ENCODE data around the gene LIMCH1.

Gene LIMCH1

GRCh38 chr4:41572516-41572915, 34.6 kb downstream of the LIMCH1 start:
- Histone ChIP-seq H3K4me3 (ENCODE audit: low read depth, low read length) (no peak overlapping the region), H3K9ac (ENCODE audit: low read depth, low read length) (no peak overlapping the region), H3K36me3 (ENCODE audit: control insufficient read depth, insufficient read depth, low read length) (no peaks in the 10 kb centered on the region), H3K4me1 (ENCODE audit: control insufficient read depth, insufficient read depth, low read length) (no peaks in the 10 kb centered on the region), H3K27me3 (ENCODE audit: control insufficient read depth, insufficient read depth, low read length) (no peaks in the 10 kb centered on the region), H3K9me3 (ENCODE audit: control insufficient read depth, insufficient read depth, low read length) (no peaks in the 10 kb centered on the region)

GRCh38 chr4:41572956-41573355, 35.0 kb downstream of the LIMCH1 start:
- no peaks in the 10 kb centered on the region for H3K9me3 ChIP-seq (ENCODE audit: control insufficient read depth, insufficient read depth, low read length)

GRCh38 chr4:41573502-41574001, 35.6 kb downstream of the LIMCH1 start:
- no peaks in the 10 kb centered on the region for H3K9me3 ChIP-seq (ENCODE audit: control insufficient read depth, insufficient read depth, low read length)
- no peaks in the 10 kb centered on the region for H3K4me1 ChIP-seq (ENCODE audit: control insufficient read depth, insufficient read depth, low read length)
- no peaks in the 10 kb centered on the region for H3K36me3 ChIP-seq (ENCODE audit: control insufficient read depth, insufficient read depth, low read length)
- no peaks in the 10 kb centered on the region for H3K27me3 ChIP-seq (ENCODE audit: control insufficient read depth, insufficient read depth, low read length)
- H3K4me3 ChIP-seq (ENCODE audit: low read depth, low read length): no peak overlapping the region
- H3K9ac ChIP-seq (ENCODE audit: low read depth, low read length): no peak overlapping the region

More at GRCh38 chr4:41572956-41573355, 35.0 kb downstream of the LIMCH1 start:
- Histone ChIP-seq H3K4me1 (ENCODE audit: control insufficient read depth, insufficient read depth, low read length) (no peaks in the 10 kb centered on the region), H3K9ac (ENCODE audit: low read depth, low read length) (no peak overlapping the region), H3K36me3 (ENCODE audit: control insufficient read depth, insufficient read depth, low read length) (no peaks in the 10 kb centered on the region), H3K4me3 (ENCODE audit: low read depth, low read length) (no peak overlapping the region), H3K27me3 (ENCODE audit: control insufficient read depth, insufficient read depth, low read length) (no peaks in the 10 kb centered on the region)

- H3K36me3 ChIP-seq (ENCODE audit: control insufficient read depth, insufficient read depth, low read length): no peaks in the 10 kb centered on the region
- H3K9me3 ChIP-seq (ENCODE audit: control insufficient read depth, insufficient read depth, low read length): no peaks in the 10 kb centered on the region
- no peaks in the 10 kb centered on the region for H3K4me1 ChIP-seq (ENCODE audit: control insufficient read depth, insufficient read depth, low read length)
- H3K4me3 ChIP-seq (ENCODE audit: low read depth, low read length): no peak overlapping the region
- H3K9ac ChIP-seq (ENCODE audit: low read depth, low read length): no peak overlapping the region
- no peaks in the 10 kb centered on the region for H3K27me3 ChIP-seq (ENCODE audit: control insufficient read depth, insufficient read depth, low read length)
Observed at GRCh38 chr4:41575207-41575606, 37.2 kb downstream of the LIMCH1 start.

GRCh38 chr4:41575665-41576064, 37.7 kb downstream of the LIMCH1 start:
- Histone ChIP-seq H3K9ac (ENCODE audit: low read depth, low read length) (no peak overlapping the region), H3K27me3 (ENCODE audit: control insufficient read depth, insufficient read depth, low read length) (no peaks in the 10 kb centered on the region), H3K4me1 (ENCODE audit: control insufficient read depth, insufficient read depth, low read length) (no peaks in the 10 kb centered on the region), H3K4me3 (ENCODE audit: low read depth, low read length) (no peak overlapping the region), H3K36me3 (ENCODE audit: control insufficient read depth, insufficient read depth, low read length) (no peaks in the 10 kb centered on the region), H3K9me3 (ENCODE audit: control insufficient read depth, insufficient read depth, low read length) (no peaks in the 10 kb centered on the region)

GRCh38 chr4:41579043-41579442, 41.1 kb downstream of the LIMCH1 start:
- no peaks in the 10 kb centered on the region for H3K9me3 ChIP-seq (ENCODE audit: control insufficient read depth, insufficient read depth, low read length)

GRCh38 chr4:41579526-41579925, 41.6 kb downstream of the LIMCH1 start:
- H3K27me3 ChIP-seq (ENCODE audit: control insufficient read depth, insufficient read depth, low read length): no peaks in the 10 kb centered on the region
- no peaks in the 10 kb centered on the region for H3K9me3 ChIP-seq (ENCODE audit: control insufficient read depth, insufficient read depth, low read length)
- no peaks in the 10 kb centered on the region for H3K4me1 ChIP-seq (ENCODE audit: control insufficient read depth, insufficient read depth, low read length)
- no peaks in the 10 kb centered on the region for H3K36me3 ChIP-seq (ENCODE audit: control insufficient read depth, insufficient read depth, low read length)
- H3K4me3 ChIP-seq (ENCODE audit: low read depth, low read length): no peak overlapping the region
- no peak overlapping the region for H3K9ac ChIP-seq (ENCODE audit: low read depth, low read length)

More at GRCh38 chr4:41579043-41579442, 41.1 kb downstream of the LIMCH1 start:
- Histone ChIP-seq H3K27me3 (ENCODE audit: control insufficient read depth, insufficient read depth, low read length) (no peaks in the 10 kb centered on the region), H3K4me1 (ENCODE audit: control insufficient read depth, insufficient read depth, low read length) (no peaks in the 10 kb centered on the region), H3K9ac (ENCODE audit: low read depth, low read length) (no peak overlapping the region), H3K36me3 (ENCODE audit: control insufficient read depth, insufficient read depth, low read length) (no peaks in the 10 kb centered on the region), H3K4me3 (ENCODE audit: low read depth, low read length) (no peak overlapping the region)

GRCh38 chr4:41580007-41580406, 42.0 kb downstream of the LIMCH1 start:
- Histone ChIP-seq H3K9me3 (ENCODE audit: control insufficient read depth, insufficient read depth, low read length) (no peaks in the 10 kb centered on the region), H3K4me3 (ENCODE audit: low read depth, low read length) (no peak overlapping the region), H3K4me1 (ENCODE audit: control insufficient read depth, insufficient read depth, low read length) (no peaks in the 10 kb centered on the region), H3K9ac (ENCODE audit: low read depth, low read length) (no peak overlapping the region), H3K36me3 (ENCODE audit: control insufficient read depth, insufficient read depth, low read length) (no peaks in the 10 kb centered on the region), H3K27me3 (ENCODE audit: control insufficient read depth, insufficient read depth, low read length) (no peaks in the 10 kb centered on the region)

- no peaks in the 10 kb centered on the region for H3K27me3 ChIP-seq (ENCODE audit: control insufficient read depth, insufficient read depth, low read length)
- no peaks in the 10 kb centered on the region for H3K9me3 ChIP-seq (ENCODE audit: control insufficient read depth, insufficient read depth, low read length)
- no peaks in the 10 kb centered on the region for H3K4me1 ChIP-seq (ENCODE audit: control insufficient read depth, insufficient read depth, low read length)
- H3K9ac ChIP-seq (ENCODE audit: low read depth, low read length): no peak overlapping the region
- no peak overlapping the region for H3K4me3 ChIP-seq (ENCODE audit: low read depth, low read length)
- H3K36me3 ChIP-seq (ENCODE audit: control insufficient read depth, insufficient read depth, low read length): no peaks in the 10 kb centered on the region
Observed at GRCh38 chr4:41586675-41587225, 48.8 kb downstream of the LIMCH1 start.

GRCh38 chr4:41587286-41587685, 49.3 kb downstream of the LIMCH1 start:
- Histone ChIP-seq H3K4me3 (ENCODE audit: low read depth, low read length) (no peak overlapping the region), H3K36me3 (ENCODE audit: control insufficient read depth, insufficient read depth, low read length) (no peaks in the 10 kb centered on the region), H3K4me1 (ENCODE audit: control insufficient read depth, insufficient read depth, low read length) (no peaks in the 10 kb centered on the region), H3K27me3 (ENCODE audit: control insufficient read depth, insufficient read depth, low read length) (no peaks in the 10 kb centered on the region), H3K9me3 (ENCODE audit: control insufficient read depth, insufficient read depth, low read length) (no peaks in the 10 kb centered on the region), H3K9ac (ENCODE audit: low read depth, low read length) (no peak overlapping the region)

GRCh38 chr4:41590591-41590990, 52.6 kb downstream of the LIMCH1 start:
- H3K9ac ChIP-seq (ENCODE audit: low read depth, low read length): no peak overlapping the region
- no peak overlapping the region for H3K4me3 ChIP-seq (ENCODE audit: low read depth, low read length)
- no peaks in the 10 kb centered on the region for H3K9me3 ChIP-seq (ENCODE audit: control insufficient read depth, insufficient read depth, low read length)
- H3K27me3 ChIP-seq (ENCODE audit: control insufficient read depth, insufficient read depth, low read length): no peaks in the 10 kb centered on the region
- no peaks in the 10 kb centered on the region for H3K4me1 ChIP-seq (ENCODE audit: control insufficient read depth, insufficient read depth, low read length)
- H3K36me3 ChIP-seq (ENCODE audit: control insufficient read depth, insufficient read depth, low read length): no peaks in the 10 kb centered on the region

- no peaks in the 10 kb centered on the region for H3K4me1 ChIP-seq (ENCODE audit: control insufficient read depth, insufficient read depth, low read length)
Observed at GRCh38 chr4:41594432-41594831, 56.5 kb downstream of the LIMCH1 start.

More at GRCh38 chr4:41594432-41594831, 56.5 kb downstream of the LIMCH1 start:
- Histone ChIP-seq H3K9ac (ENCODE audit: low read depth, low read length) (no peak overlapping the region), H3K4me3 (ENCODE audit: low read depth, low read length) (no peak overlapping the region), H3K9me3 (ENCODE audit: control insufficient read depth, insufficient read depth, low read length) (no peaks in the 10 kb centered on the region), H3K27me3 (ENCODE audit: control insufficient read depth, insufficient read depth, low read length) (no peaks in the 10 kb centered on the region), H3K36me3 (ENCODE audit: control insufficient read depth, insufficient read depth, low read length) (no peaks in the 10 kb centered on the region)

Measured in iPS-15b (cell line).